Measurements from ENCODE around the gene E4F1. TPM values are rescaled to one million over a fixed set of nuclear protein-coding genes. Genes with fewer than 3 reads are reported as not detected.

E4F1 gene
- total and polyA plus RNA-seq, 9 of the 15 experiments (the other 6 are each of a cell fraction or from before 2014, with no cell fraction given), result 0.48 to 94.9 (median 20.4) TPM

- H3K27me3 ChIP-seq (ENCODE audit: control insufficient read depth in 2 of 2, insufficient read depth in 2 of 2, low read length in 2 of 2), result no peaks in the 10 kb centered on the region
- H3K9me1 ChIP-seq (ENCODE audit: control insufficient read depth, insufficient read depth, low read length), result peaks cover 3% of the 10 kb centered on the region
- 79% methylated on average over 11 of the region's 15 CpGs for WGBS (ENCODE audit: insufficient coverage, low coverage, missing lambda C conversion rate)
- ATAC-seq, result no peak
- peak overlapping the region in 1 of 2 experiments; percentile 85; a peak in 2 of 4 replicates for H3K9ac ChIP-seq (ENCODE audit: insufficient read depth in 1 of 2, low read depth in 2 of 2, low read length in 2 of 2)
- in situ Hi-C loops (cut with MboI) (no loop called here), intact Hi-C loops (cut with micrococcal nuclease) (no loop called here)
- no peak for DNase-seq (ENCODE audit: extremely low read depth in 1 of 4, low spot score in 3 of 4)
- ChIA-PET POLR2A (interaction anchor here (0.7 to 1.9 kb wide), 9 partner anchors 7 to 261 kb away, joined by 3 to 8 read pairs (median 3); partner anchors contain the start of gene ECI1), CTCF (ENCODE audit: low intra/inter-chr PET ratio) (no interaction called here)
- H3K4me1 ChIP-seq (replicated peaks in 1 of 2; ENCODE audit: control insufficient read depth in 2 of 2, insufficient read depth in 2 of 2, low read length in 2 of 2), result peaks cover 10 to 68% of the 10 kb centered on the region in 2 experiments; a peak in 4 of 5 replicates
- TF ChIP-seq SMARCE1 (IDR thresholded peaks at IDR 0.05) (no peak), POLR2G (IDR thresholded peaks at IDR 0.05; ENCODE audit: low read depth, low read length) (peak; percentile 3)
- H4K20me1 ChIP-seq (replicated peaks; ENCODE audit: control insufficient read depth, insufficient read depth, low read length), result peaks cover 4% of the 10 kb centered on the region
- H3K9me3 ChIP-seq (replicated peaks; ENCODE audit: control insufficient read depth, insufficient read depth, low read depth, low read length), result no peaks in the 10 kb centered on the region
- no peak overlapping the region for H3K27ac ChIP-seq (ENCODE audit: extremely low read depth, low read depth, low read length)
- no peak overlapping the region for H2AFZ ChIP-seq (ENCODE audit: low read depth, low read length)
- H3K36me3 ChIP-seq (ENCODE audit: control insufficient read depth, insufficient read depth, low read length), result peaks cover 10% of the 10 kb centered on the region; the same call in 2 of the 3 replicates
- no peak overlapping the region for H3K4me2 ChIP-seq (ENCODE audit: insufficient read depth, low read length)
- H3K79me2 ChIP-seq (ENCODE audit: control insufficient read depth, insufficient read depth, low read length), result peaks cover 46% of the 10 kb centered on the region
- H3K4me3 ChIP-seq, result no peak overlapping the region
- no peak for FAIRE-seq
- BruUV-seq (replicated peaks), result no TSS peak
Measured at GRCh38 chr16:2270588-2271470, 47.4 kb downstream of the E4F1 start.

- peaks cover 7 to 78% of the 10 kb centered on the region in 2 experiments; a peak in 4 of 5 replicates for H3K4me1 ChIP-seq (replicated peaks in 1 of 2; ENCODE audit: control insufficient read depth in 2 of 2, insufficient read depth in 2 of 2, low read length in 2 of 2)
- in situ Hi-C loops (cut with MboI), result no loop called here
Measured at GRCh38 chr16:2271848-2272461, 48.6 kb downstream of the E4F1 start.

More at GRCh38 chr16:2271848-2272461, 48.6 kb downstream of the E4F1 start:
- peaks cover 35% of the 10 kb centered on the region for H3K79me2 ChIP-seq (ENCODE audit: control insufficient read depth, insufficient read depth, low read length)
- no peaks in the 10 kb centered on the region; the same call in 1 of the 2 replicates for H4K20me1 ChIP-seq (replicated peaks; ENCODE audit: control insufficient read depth, insufficient read depth, low read length)
- ATAC-seq, result no peak
- no peaks in the 10 kb centered on the region for H3K9me3 ChIP-seq (replicated peaks; ENCODE audit: control insufficient read depth, insufficient read depth, low read depth, low read length)
- peak overlapping the region in 1 of 2 experiments; percentile 66; a peak in 2 of 4 replicates for H3K9ac ChIP-seq (ENCODE audit: insufficient read depth in 1 of 2, low read depth in 2 of 2, low read length in 2 of 2)
- no peaks in the 10 kb centered on the region for H3K27me3 ChIP-seq (ENCODE audit: control insufficient read depth in 2 of 2, insufficient read depth in 2 of 2, low read length in 2 of 2)
- 92% methylated on average over 6 of the region's 14 CpGs for WGBS (ENCODE audit: insufficient coverage, low coverage, missing lambda C conversion rate)
- no peak overlapping the region for H2AFZ ChIP-seq (ENCODE audit: low read depth, low read length)
- BruUV-seq (replicated peaks), result no TSS peak
- intact Hi-C loops (cut with micrococcal nuclease), result no loop called here
- no peak overlapping the region for H3K27ac ChIP-seq (ENCODE audit: extremely low read depth, low read depth, low read length)
- CTCF ChIA-PET (ENCODE audit: low intra/inter-chr PET ratio), result no interaction called here
- H3K36me3 ChIP-seq (ENCODE audit: control insufficient read depth, insufficient read depth, low read length), result peaks cover 6% of the 10 kb centered on the region; the same call in 1 of the 3 replicates
- TF ChIP-seq PYGO2 (tag; IDR thresholded peaks at IDR 0.05) (no peak), AFF4 (CRISPR knock-in tag; IDR thresholded peaks at IDR 0.05) (no peak), CEBPG (CRISPR knock-in tag; IDR thresholded peaks at IDR 0.05) (no peak), CEBPG (tag; conservative IDR thresholded peaks at IDR 0.05 in 1 of 2, IDR thresholded peaks at IDR 0.05 in 1 of 2) (no peak), POLR2G (IDR thresholded peaks at IDR 0.05; ENCODE audit: low read depth, low read length) (peak; percentile 73)
- DNase-seq (ENCODE audit: extremely low read depth in 1 of 4, low spot score in 3 of 4), result no peak
- H3K9me1 ChIP-seq (ENCODE audit: control insufficient read depth, insufficient read depth, low read length), result peaks cover 3% of the 10 kb centered on the region
- no peak for FAIRE-seq
- H3K4me3 ChIP-seq, result no peak overlapping the region
- H3K4me2 ChIP-seq (ENCODE audit: insufficient read depth, low read length), result no peak overlapping the region
- POLR2A ChIA-PET, result interaction anchor here (1.1 to 1.9 kb wide), 3 partner anchors 8 to 20 kb away, joined by 4 to 8 read pairs (median 6); partner anchors contain the start of gene ECI1

Measured in K562 (cell line).